OCI-LY1 (cell line): ENCODE measurements around the gene NEK4.

Experiments used
- EZH2 ChIP-seq: fragments of 200-600 bp; sonication (generic), shearing (Covaris generic); IDR thresholded peaks from 2 replicates; pipeline ENCODE4 v1.8.0; 2017; ENCODE audit warnings: borderline replicate concordance, mixed run types, mild to moderate bottlenecking, antibody characterized with exemption, low read length, moderate library complexity, mixed read lengths
- TF ChIP-seq, protein P1 (sequence below): fragments of 200-600 bp; sonication (generic), shearing (Covaris generic); IDR thresholded peaks from 2 replicates; pipeline ENCODE4 v1.5.1; 2017; ENCODE audit warnings: mild to moderate bottlenecking, antibody characterized with exemption, low read length, moderate library complexity, mixed read lengths

DNA sequence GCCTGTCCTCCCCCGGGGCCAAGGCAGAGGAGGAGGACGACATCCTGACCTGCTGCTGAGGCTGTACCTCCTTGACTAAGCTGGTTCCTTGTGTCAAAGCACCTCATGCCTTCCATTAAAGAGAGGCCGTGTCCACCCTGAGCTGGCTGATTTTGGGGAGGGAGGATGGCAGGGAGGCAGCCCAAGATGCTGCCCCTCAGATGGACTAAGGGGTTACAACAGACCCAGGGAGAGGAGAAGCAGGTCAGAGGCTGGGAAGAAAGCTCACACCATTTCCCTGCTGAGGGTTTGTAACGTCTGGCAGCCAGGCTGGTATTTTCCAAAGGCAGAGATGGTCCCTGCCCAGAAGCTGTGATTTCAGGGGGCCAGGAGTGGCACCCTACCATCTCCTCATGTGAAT lies 21.2 kb upstream of the NEK4 start:
- TF ChIP-seq EZH2, result no peak
- TF ChIP-seq, protein P1, sequence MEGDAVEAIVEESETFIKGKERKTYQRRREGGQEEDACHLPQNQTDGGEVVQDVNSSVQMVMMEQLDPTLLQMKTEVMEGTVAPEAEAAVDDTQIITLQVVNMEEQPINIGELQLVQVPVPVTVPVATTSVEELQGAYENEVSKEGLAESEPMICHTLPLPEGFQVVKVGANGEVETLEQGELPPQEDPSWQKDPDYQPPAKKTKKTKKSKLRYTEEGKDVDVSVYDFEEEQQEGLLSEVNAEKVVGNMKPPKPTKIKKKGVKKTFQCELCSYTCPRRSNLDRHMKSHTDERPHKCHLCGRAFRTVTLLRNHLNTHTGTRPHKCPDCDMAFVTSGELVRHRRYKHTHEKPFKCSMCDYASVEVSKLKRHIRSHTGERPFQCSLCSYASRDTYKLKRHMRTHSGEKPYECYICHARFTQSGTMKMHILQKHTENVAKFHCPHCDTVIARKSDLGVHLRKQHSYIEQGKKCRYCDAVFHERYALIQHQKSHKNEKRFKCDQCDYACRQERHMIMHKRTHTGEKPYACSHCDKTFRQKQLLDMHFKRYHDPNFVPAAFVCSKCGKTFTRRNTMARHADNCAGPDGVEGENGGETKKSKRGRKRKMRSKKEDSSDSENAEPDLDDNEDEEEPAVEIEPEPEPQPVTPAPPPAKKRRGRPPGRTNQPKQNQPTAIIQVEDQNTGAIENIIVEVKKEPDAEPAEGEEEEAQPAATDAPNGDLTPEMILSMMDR, result no peak
